ENCODE data around the gene NSG2.
"Not testable (repeated sequence)": the region's sequence is repeated elsewhere in the genome, so short reads cannot be mapped to it uniquely, and the experiment has no call there.

NSG2 gene

DNA sequence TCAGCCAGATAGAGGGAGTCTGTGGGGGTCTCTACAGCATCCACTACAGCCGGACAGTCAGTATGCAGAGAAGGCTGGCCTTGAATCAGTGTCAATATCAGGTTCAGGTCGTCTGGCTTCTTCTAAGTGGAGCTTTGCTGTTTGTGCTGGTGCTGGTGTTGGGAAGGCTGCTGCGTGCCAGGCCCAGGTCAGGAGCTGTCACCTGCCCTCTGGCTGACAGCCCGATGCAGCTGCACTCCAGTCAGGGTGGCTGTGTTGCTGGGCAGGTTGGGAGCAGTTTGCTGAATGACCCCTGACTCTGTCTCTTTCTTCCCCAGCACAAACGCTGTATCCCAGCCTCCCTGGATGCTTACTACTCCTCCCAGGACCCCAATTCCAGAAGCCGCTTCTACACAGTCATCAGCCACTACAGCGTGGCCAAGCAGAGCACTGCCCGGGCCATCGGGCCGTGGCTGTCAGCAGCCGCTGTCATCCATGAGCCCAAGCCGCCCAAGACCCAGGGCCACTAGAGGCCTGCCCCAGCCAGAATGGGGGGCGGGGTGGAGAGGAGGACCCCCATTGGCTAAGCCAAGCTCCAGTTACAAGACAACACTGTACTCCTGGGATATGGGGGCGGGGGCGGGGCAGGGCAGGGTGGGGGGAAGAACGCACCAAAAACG, 61.6 kb downstream of the NSG2 start:
- DNase-seq, result no peak

DNA sequence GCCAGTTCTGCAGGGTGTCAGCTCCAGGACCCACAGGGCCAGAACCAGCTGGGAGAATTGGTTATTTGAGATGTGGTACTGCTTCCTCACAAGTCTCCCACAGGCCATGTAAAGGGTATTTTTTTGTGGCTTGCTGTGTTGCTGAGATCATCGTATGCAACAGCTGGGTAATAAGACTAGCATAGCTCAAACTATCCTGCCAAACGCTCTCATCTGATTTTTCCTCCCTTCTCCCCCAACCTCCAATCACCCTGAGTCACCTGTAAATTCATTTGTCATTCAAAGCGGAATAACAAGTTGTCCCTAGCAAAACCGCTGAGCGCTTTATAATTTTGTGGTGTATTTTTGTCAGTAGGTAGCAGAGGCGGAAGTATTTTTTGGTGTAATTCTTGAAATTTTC, 63.2 kb downstream of the NSG2 start:
- no peak for DNase-seq

DNA sequence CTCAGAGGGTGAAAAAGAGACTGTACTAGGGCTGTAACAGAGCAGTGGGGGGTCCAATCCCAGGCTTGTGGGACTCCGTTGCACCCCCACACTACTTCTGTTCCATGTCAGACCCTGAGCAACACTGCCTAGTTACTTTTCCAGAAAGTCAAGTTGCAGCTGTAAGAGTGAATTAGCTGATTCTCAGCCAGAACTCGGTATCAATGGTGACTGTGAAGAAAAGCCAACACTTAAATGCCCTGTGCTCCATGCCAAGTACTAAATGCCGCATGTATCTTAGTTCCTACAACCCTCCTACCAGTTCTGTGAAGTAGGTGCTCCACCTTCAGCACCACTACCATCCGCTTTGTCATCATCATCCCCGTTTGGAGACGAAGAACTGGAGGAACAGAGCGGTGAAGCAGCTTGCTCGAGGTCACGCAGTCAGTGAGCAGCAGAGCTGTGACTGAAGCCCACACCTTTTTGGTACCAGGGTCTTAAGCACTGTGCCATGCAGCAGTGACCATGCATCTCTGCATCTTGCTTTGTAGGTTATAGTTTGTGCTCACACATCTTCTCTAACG, 64.3 kb downstream of the NSG2 start:
- DNase-seq, result no peak

DNA sequence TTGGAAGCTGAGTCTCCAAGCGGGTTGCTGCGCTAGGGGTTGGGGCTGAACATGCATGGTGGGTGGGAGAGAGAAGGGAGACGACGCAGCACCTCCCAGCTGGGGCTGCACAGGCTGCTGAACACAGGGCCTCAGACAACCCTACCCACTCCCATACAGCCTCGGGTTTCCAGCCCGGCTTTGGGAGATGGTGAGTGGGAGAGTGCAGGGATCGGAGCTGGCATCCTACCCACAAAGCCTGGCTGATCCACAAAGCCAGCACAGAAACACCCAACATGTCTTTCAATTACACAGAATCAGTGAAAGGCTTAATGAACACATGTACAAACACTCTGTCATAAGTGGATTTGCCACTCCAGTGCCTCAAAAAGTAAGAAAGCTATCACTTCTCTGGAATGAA, 64.8 kb downstream of the NSG2 start:
- no peak for DNase-seq

DNA sequence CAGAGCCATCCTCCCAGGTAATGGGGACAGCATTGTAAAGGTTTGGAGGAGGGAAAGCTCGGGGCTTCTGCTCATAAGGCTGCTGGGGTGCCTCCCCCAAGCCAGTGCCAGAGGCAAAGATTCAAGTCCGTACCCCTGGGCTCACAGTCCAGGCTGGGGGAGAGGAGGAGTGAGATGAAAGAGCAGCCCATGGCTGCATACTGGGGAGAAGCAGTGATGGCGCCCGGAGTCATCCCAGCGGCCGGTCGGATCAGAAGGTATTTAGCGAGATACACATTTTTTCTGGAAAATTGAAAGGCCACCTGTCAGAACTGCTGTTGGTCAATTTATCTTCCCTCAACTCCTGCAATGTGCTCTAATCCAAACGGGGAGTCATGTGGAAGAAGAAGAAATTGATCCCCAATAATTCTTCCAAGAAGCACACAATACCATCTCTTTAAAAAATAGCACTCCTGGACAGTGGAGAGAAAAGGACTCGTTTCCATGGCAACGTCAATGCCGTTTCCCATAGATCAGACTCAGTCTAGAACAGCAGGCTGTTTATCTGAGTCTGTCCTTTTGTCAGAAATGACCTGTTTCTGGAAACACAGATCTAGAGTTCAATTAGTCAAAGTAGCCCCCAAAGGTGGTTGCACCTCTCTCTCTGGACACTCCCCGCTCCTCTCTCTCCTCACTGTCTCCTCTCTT, 65.9 kb downstream of the NSG2 start:
- no peak for DNase-seq

DNA sequence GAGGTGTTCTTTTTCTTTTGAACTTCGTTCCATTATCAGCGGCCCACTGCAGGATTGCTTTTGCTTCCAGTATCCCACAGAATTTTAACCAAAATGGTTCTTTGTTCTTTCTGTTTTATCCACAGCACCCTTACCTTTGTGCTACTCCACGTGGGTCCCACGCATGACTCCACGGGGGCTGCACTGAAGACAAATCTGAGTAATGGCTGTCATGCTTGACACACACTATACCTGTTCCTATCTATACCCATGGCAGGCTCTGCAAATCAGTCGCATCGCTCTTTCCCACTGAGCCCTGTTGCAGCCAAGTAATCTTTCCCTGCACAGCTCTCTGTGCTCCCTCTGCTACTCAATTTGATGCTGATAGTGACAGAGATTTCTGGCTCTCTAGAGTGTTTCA, 69.7 kb downstream of the NSG2 start:
- DNase-seq, result no peak

DNA sequence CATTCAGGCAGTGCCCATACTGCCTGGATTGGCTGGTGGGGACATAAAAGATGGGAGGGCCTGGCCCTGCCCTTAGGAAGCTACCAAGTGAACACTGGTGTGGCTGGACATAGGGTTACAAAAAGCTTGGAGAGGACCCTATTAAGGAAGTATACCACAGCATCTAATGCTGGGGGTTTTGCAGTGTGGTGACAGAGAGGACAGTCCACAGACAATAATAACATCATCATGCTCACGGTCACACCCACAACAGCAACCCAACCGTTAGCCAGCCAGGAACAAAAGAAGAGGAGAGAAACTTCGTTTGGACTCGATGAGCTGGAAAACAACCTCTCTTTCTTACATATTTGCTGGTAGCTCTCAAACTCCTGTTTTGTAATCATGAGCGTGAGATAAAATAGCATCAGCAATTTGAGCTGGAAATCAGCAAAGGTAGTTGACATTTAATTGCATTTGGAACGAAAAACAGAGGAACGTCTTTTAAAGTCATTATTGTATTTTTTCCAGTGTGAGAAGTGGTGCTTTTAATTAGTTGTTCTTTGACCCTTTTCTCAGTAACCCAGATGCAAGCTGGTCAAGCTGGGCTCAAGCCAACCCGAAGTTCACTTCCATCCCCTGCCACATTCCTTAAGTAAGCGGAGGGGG, 73.4 kb downstream of the NSG2 start:
- DNase-seq, result no peak

DNA sequence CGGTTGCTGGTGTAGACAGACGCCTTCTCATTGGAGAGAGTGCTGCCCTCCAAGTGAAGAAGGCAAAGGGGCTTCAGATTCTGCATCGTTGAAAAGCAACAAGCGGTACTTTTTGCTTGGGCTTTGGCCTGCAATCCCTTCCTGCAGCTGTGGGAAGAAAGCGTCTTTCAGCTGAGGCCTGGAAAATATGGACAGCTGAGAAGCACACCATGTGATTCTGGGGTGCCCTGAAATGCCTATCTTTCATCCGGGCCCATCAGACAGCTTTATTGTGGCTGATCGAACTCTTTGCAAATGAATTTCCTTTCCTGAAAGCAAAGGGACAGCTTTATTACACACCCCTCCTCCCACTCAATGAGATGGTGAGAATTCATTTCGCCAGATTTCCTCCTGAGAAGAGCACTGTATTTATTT, 74.0 kb downstream of the NSG2 start:
- DNase-seq, result no peak

DNA sequence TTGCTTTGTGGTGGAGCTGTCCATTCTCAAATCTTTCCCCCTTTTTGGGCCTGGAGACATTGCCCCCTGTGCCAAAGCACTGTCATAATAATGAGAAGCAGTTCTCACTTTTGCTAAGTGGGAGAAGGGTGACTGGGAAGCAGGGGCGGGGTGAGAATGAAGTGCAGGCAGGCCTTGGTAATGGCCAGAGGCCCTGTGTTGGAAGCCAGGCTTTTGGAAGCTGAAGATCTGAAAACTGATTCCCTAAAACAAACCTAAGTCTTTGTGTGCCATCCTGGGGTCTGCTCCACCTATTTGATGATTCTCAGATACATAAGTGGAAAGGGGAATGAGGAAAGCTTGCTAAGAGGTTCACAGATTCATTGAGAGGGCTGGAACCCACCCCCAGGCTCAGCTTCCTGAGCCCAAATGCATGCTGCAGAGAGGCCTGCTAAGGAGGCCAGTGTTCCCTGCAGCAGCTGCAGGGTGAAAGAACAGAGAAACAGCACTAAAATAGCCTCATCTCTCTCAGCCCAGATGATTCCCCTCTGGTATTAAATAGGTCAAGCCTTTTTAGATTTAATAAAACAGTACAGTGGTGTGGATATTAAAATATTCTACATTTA, 75.0 kb downstream of the NSG2 start:
- no peak for DNase-seq

DNA sequence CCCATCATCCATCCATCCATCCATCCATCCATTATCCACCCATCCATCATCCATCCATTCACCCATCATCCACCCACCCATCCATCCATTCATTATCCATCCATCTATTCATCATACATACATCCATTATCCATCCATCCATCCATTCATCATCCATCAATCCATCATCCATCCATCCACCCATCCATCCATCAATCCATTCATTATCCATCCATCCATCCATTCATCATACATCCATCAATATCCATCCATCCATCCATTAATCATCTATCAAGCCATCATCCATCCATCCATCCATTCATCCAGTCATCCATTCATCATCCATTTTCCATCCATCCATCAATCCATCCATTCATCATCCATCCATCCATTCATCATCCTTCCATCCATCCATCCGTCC, 89.0 kb downstream of the NSG2 start:
- DNase-seq, result no peak

DNA sequence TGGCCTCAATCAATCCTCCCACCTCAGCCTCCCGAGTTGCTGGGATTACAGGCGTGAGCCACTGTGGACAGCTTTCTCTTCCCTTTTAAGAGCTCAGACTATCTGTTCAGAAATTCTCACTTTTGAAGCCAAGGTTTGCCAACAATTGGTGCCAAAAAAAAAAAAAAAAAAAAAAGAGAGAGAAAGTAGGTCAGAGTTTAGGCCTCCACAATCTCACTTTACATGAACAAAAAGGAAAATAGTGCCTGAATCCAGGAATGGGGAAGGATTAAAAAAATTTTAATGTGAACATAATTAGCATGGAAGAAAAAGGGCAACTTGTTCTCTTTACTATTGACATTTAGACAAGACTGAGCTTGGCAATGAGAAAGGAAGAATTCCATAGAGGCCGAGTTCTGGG, 94.1 kb downstream of the NSG2 start:
- no peak for DNase-seq

DNA sequence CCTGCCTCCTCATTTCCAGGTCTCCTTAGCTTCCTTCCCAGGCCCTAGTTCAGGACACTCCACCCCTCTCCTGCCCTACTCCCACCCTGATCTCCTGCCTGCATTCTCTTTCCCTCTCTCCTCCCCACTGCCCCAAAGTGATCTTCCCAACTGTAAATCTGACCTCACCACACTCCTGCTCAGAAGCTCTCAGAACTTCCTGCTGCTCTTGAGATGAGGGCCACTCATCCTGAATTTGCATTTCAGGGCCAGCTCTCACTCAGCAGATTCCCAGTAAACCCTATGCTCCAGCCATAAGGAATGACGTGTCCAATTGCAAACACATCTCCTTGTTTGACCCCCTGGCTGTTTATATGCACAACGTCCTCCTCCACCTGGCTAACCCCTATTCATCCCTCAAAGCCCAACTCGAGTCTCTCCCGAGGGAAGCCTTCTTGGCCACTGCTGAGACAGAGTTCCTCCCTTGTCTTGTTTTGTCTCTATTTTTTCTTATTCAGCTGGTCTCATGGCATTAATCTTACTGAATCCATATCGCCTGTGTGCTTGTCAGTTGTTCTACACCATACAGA, 95.0 kb downstream of the NSG2 start:
- DNase-seq, result no peak

DNA sequence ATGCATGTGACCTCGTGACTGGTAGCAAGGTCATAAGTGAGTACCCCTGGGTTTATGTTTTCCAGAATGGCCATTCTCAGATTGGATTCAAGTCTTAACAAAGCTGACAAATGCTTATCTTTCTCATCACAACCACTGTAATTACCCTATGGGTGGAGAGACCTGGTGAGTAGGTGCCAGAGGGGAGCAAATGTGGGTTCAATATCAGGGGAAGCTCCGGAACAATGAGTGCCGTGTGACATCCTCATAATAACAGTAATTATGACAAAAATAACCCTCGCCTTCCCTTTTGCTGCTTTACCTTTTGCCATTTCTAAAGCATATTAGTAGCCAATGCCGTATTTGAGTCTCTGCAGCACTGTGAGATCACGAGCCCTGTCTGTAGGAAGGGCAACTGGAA, 95.9 kb downstream of the NSG2 start:
- peak; percentile 15 for DNase-seq

DNA sequence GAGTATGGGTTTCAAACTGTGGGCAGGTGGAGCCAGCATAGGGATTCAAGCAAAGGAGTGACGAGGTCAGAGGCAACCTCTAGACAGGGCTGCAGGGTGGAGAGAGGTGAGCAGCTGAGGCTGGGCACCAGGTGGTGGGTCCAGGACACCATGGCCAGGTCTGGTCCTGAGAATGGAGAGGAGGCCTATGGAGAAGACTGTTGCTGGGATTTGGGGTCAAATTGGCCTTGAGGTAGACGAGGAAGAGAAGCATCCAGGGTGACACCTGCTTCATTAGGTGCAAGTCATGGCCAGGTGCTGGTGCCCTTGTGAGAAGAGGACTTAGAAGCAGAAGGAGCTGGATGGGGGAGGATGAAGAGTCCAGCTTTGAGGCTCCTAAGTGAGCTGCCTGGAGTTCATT, 99.6 kb downstream of the NSG2 start:
- no peak for DNase-seq

DNA sequence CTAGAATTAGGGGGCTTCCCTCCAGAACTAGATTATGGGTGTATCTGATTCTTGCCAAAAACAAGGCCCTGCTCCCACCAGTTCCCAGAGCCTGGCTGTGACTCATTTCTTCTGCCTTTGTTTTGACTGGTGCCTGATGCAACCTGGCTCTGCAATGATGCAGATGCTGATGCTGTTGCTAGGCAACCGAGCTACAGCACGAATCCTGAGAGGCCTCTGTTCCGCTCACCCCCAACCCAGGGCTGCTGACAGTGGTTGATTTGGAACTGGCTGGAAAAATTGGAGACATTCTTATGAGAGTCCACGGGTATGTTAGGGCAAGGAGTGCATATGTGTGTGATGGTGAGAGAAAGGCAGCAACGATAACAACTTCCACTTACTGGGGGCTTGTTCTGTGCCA, 100.3 kb downstream of the NSG2 start:
- no peak for DNase-seq

DNA sequence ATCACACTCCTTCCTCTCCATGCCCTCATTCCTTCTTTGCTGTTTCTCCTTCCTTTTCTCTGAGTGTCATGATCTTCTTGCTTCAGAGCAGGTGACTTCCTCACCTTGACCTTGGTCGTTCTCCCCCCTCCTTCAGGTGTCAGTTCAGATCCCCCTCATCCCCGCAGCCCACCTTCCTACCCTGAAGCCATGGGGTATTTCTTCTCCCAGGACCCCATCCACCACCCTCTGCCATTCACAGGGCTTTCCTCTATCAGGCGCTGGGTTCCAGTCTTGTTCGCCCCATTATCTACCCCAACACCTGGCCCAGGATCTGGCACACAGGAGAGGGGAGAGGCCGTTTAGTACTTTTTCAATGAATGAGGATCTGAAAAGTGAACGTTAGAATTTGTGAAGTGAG, 101.0 kb downstream of the NSG2 start:
- DNase-seq, result no peak

DNA sequence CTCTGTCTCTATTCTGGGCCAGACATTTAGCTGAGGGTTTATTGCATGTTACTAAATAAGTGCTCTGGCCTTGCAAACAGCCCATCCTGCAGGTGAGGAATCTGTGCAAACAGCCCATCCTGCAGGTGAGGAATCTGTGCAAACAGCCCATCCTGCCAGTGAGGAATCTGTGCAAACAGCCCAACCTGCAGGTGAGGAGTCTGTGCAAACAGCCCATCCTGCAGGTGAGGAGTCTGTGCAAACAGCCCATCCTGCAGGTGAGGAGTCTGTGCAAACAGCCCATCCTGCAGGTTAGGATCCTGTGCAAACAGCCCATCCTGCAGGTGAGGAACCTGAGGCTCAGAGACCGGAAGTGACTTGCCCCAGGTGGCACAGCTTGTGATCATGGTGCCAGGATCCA, 101.5 kb downstream of the NSG2 start:
- DNase-seq, result not testable (repeated sequence)

DNA sequence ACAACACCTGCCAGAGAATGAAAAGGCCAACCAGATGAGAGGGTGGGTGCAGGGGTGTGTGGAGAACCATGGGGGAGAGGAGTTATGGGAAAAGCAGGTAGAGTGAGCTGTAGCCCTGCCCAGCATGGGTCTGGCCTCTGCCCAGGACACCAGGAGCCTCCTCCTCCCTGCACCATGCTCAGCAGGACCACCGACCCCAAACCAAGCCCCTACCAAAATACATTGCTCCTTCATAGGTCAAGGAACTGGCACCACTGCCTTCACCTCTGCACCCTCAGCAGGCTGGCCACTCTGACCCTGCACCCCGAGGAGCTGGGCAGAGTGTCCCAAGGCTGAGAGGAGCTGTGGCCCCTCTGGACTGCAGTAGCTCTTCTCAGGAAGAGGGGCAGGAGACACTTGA, 102.0 kb downstream of the NSG2 start:
- no peak for DNase-seq

DNA sequence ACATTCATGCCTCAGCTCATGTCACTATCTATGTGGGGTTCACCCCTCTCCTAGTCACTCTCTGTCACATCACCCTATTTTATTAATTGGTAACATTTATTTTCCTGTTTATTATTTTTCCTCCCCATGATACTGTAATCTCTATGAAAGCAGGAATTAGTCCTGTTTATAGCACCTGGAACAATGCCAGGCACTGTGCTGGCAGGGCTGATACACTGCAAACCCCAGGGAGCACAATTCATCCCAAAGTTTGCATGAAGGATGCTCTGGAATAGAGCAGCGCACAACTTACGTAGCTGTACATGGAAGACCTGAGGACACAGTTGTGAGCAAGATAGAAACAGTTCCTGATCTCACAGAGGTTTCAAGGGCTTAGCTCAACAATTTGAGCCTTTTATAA, 103.2 kb downstream of the NSG2 start:
- DNase-seq, result no peak

DNA sequence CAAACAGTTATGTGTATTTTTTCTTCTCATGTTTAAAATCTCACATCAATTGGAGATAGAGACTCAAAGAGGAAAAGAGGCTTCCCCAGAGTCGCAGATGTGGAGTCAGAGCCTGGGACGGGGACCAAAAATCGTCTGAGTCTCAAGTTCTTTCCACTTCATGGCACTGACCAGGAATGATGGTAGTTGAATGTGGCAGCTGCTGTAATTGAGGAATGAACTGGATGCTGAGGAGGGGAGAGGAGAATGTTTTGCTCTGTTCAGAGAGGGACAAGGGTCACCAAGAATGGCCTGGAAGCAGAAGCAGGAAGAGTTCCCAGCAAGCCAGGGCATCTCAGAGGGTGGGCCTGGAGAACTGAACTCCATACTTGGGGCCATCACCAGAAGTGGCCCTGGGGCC, 103.9 kb downstream of the NSG2 start:
- DNase-seq, result no peak

DNA sequence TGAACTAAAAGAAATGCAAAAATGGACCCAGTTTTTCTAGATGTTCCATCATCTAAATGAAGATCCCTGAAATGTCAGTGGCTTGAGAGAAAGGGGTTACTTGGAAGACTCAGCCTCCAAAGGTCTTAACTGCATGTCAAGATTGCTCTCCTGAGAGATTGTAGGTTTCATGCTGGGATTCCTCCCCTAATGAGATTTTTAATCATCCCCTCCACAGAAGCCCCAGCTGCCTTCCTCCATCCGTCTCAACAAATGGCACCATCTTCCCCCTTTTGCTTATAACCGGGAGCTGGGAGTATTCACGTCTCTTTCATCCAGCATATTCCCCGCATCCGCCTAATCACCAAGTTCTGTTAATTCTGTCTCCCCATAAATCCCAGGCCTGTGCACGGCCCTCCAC, 104.5 kb downstream of the NSG2 start:
- DNase-seq, result no peak

DNA sequence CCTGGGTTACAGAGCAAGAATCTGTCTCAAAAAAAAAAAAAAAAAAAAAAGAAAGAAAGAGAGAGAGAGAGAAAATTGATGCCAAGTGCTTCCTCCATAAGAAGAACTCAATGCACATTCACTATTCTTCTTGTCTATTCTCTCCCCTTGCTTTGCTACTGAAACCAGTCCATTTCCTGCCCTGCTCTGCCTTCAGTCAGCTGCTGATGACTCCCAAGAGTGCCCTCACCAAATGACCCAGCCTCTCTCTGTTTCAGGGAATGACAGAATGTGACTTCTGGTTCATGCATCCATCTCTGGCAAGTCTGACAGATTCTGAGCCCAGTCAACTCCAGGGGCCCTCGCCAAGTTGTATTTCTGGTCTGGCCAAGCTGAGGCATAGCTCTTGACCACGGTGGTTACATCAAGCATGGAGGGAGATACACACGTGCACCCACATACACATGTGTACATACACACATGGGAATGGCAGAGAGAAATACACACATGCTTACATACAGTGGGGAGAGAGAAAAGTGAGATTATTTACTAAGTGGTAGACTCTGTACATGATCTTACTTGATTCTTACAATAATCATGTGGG, 106.2 kb downstream of the NSG2 start:
- DNase-seq, result no peak

DNA sequence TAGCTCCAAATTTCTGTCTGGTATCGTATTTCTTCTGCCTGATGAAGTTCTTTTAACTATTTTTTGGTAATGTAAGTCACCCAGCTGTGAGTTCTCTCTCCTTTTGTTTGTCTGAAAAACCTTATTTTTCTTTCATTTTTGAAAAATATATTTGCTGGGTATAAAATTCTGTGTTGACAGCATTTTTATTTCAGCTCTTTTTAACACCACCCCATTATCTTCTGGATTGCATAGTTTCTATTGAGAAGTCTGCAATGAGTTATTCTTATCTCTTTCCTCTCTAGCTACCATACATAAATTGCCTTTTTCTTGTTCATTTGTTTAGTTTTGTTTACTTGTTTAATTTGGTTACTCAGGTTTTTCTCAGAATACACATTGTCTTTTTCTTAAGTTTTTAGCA, 109.1 kb downstream of the NSG2 start:
- no peak for DNase-seq
